NCI-H1092 treated with DMSO at 0.1 percent for 48 hours (cell line): Measurements from ENCODE around the gene CCDC91.
"Not testable (repeated sequence)": the region's sequence is repeated elsewhere in the genome, so short reads cannot be mapped to it uniquely, and the experiment has no call there.

Experiments
- DNase-seq: peaks from one replicate; lab custom pipeline; 2025; lab: John Stamatoyannopoulos, UW

The CCDC91 gene

DNA sequence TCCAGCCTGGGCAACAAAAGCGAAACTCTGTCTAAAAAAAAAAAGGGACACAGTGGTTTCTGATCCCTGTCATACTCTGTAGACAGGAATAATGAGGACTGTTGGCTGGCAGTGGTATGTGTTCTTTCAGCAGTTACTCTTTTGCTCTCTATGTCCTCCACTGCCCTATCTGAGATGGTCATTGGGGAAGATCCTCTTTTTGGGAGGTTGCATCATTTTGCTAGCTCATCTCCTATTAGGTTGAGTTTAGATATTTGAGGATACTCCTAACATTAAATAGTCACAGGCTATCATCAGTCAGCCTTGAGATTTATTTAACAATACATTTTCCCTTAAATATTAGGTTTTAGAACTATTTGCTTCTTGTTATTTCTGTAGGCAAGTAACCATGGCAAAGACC lies 5.9 kb upstream of the CCDC91 start:
- no peak for DNase-seq

DNA sequence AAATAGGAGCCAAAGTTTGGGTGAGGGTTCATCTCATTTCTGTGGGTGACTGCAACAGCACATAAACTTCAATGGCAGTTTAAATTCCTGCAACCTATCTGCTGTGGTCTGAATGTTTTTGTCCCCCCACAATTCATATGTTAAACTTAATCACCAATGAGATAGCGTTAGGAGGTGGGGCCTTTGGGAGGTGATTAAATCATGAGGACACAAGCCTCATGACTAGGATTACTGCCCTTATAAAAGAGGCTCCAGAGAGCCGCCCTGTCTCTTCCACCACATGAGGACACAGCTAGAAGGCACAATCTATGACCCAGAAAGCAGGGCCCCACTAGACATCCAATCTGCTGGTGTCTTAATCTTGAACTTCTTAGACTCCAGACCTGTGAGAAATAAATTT lies 3.8 kb upstream of the CCDC91 start:
- no peak for DNase-seq

DNA sequence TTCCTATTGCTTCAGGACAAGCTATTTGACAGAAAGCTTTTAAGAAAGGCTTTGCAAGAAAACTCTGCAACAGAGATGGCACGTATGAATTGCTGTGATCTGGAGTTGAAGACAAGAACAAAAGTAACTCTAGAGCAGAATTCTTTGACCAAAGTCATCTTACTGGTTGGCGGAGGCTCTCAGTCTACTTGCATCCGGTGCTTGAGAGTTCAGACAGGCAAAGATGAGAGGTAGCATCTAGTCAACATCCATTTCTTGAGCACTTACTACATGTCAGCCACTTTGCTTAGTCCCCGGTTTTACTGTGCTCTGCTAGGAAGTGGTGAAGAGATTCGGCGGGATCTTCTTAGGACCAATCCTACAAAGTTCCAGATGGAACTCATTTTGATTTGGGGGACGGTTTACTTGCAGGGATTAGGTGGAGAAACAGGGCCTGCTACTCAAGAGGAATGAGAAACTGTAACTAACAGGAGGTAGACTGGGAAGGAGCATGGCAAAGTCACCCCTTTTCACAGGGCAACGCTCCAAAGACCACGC lies 404 bp upstream of the CCDC91 start:
- DNase-seq = no peak

DNA sequence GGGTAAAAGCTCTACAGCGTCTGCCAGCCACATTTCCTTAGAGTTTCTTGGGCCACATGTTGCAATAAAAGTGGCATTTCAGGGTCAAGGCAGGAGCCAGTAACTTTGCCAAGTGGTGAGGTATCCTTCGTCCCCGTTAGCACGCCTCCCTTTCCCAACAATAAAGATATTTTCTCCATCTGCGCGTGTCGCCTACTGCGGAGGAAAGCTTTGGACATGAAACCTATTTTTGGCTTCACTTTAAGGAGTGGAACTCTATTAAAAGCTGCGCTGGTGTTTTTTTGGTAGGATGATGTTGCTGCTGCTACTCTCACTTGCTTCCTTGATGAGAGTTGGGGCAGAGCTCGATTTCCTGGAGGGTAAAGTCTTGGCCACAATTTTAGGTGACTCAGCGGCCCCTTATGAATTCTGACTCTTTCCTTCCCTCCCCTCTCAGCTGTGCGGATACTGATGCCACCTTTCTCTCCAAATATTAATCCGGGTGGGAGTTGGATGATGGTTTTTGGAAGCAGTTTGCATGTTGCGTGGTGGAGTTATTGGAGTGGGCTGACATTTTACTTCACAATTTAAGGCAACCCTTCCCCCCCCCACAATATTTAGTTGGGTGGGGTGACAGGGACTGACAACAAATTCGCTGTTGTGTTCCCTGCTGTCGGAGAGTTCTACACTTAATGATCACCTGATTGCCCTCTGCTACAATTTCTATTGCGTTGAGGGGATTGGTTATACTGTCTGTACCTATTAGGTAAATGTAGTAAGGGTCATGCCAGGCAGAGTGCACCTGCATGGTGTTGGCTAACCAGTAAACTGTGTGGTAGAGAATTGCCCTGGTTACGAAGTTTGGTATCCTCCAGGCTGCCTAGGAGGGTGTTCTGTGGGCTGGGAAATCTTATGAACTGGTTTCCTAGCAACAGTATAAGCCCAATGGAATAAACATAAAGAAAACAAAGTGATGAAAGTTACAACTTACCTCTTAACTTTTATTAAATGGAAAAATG lies 1.1 kb downstream of the CCDC91 start:
- no peak for DNase-seq

DNA sequence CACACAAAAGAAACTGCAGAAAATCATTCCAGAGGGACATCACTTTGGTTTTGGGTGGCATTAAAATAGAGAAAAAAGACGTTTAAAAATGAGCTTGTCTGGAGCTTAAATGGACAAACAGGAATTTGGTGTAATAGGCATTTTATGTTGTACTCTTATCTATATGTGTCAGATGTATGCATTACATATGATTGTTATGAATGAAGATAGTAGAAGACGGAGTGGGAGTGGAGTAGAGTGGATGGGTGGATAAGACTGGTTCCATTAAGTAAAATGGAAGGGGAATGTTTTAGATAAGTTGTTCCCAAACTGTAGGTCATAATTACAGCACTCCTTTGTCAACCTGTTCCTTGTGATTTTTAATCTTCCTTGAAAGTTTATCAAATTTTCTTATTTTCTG lies 1.9 kb downstream of the CCDC91 start:
- no peak for DNase-seq

DNA sequence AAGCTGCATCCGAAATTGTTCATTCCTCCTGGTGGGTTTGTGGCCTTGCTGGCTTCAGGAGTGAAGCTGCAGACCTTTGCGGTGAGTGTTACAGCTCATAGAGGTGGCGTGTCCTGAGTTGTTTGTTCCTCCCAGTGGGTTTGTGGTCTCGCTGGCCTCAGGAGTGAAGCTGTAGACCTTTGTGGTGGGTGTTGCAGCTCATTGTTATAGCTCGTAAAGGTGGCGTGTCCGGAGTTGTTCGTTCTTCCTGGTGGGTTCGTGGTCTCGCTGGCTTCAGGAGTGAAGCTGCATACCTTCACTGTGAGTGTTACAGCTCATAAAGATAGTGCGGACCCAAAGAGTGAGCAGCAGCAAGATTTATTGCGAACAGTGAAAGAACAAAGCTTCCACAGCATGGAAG lies 4.4 kb downstream of the CCDC91 start:
- not testable (repeated sequence) for DNase-seq

DNA sequence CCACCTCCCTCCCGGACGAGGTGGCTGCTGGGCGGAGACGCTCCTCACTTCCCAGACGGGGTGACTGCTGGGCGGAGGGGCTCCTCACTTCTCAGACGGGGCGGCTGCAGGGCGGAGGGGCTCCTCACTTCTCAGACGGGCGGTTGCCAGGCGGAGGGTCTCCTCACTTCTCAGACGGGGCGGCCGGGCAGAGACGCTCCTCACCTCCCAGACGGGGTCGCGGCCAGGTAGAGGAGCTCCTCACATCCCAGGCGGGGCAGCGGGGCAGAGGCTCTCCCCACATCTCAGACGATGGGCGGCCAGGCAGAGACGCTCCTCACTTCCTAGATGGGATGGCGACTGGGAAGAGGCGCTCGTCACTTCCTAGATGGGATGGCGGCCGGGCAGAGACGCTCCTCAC lies 10.9 kb downstream of the CCDC91 start:
- DNase-seq = not testable (repeated sequence)

DNA sequence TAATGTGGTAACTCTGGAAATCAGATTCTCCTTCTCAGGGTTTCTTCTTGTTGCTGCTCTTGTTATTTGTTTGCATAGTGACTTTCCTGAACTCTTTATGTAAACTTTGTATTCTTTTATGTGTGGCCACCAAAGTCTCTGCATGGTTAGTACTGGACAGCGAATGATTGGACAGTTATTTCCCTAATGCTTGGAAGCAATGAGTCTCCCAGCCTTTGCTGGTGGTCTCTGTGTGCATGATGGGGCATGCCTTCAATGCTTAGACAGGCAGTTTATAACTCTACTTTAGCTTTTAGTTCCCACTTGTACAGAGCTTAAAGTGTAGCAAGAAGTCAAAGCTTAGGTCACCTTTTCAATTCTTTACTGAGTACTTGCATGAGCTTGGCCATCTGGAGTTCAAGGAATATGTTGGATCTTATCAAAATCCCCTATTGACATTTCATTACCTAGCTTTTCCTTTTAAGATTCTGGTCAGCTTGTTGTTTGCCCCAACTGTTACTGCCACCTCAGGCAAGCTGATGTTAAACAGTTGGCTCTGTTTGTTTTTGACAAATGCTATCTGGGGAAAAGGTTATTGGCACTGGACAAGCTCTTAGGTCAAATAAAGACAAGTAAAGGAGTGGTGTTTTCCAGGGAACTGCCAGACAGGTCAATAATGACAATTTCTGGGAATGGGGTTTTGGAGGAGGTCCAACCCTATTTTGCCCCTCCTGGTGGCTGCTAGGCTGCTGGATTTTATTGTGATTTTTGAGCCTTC lies 12.3 kb downstream of the CCDC91 start:
- DNase-seq = no peak

DNA sequence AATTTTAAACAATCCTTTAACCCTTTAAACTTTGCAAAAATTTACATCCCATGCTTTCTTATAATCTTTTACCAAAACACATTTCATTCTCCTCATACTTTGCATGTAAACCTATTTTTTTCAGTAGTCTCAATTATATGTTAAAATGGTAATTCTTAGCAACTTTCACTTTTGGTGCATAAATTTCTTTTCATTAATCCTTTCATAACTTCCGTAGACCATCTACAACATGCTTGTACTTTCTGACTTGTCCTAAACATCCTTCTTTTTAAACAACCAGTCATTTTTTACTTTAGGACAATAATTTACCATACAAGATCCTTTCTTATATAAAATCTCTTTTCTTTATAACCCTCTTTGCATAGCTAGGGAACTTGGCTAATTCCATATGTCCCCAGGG lies 19.5 kb downstream of the CCDC91 start:
- no peak for DNase-seq

DNA sequence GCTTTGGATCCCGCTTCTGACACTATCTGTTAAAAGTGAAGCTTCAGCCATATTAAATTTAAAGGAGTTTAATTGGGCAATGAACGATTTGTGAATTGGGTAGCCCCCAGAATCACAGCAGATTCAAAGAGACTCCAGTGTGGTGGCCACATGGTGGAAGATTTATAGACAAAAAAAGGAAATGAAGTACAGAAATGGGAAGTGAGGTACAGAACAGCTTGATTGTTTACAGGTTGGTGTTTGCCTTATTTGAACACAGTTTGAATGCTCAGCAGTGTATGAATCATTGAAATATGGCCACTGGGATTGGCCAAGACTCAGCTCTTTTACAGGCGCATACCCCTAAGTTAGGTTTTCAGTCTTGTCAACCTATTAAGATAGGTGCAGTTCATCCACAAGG lies 21.9 kb downstream of the CCDC91 start:
- no peak for DNase-seq

DNA sequence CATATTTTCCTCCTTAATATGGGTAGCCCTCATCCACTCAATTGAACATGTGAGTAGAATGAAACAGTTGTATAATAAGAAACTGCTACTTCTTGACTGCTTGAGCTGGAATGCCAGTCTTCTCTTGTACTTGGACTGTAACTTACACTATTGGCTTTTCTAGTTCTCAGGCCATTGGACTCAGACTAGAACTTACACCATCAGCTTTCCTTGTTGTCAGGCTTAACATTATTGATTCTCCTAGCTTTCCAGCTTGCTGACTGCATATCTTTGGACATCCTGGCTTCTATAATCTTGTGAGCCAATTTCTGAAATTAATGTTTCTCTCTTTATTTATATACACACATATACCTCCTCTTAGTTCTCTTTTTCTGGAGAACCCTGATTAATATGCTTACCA lies 24.8 kb downstream of the CCDC91 start:
- DNase-seq = no peak

DNA sequence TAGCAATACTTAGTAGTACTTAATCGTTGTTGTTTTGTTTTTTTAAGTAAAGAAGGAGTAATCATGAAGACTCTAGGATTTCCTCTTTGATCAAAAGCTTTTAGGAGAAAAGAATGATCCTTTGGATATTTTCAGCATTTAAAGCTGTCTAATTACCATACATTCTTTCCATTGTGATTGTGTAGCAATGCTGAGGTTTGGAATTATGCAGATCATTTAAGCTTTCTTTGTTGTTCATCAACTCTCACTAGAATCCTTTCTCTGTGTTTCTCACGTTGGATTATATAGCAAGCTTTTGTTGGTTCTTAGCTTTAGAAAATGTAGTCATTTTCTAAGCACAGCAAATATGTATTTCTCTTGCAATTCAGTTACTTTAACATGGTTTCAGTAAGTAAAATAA lies 25.8 kb downstream of the CCDC91 start:
- no peak for DNase-seq

DNA sequence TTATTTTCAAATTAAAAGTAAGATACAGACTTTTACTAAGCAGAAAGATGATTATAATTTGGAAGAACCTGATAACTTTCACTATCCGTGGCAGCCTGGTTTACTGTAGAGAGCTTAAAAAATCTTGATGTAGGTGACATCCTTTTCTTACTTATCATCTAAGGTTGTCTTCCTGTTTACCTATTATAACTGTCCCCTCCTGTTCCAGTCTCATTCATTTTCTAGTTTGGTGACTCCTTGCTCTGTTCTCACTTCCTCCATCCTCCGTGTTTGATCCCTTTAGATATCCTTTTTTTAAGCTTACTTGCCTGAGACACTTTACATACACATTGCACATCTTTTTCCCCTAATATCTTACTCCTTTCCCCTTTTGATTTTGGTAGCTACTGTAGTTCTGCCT lies 27.5 kb downstream of the CCDC91 start:
- DNase-seq = no peak

DNA sequence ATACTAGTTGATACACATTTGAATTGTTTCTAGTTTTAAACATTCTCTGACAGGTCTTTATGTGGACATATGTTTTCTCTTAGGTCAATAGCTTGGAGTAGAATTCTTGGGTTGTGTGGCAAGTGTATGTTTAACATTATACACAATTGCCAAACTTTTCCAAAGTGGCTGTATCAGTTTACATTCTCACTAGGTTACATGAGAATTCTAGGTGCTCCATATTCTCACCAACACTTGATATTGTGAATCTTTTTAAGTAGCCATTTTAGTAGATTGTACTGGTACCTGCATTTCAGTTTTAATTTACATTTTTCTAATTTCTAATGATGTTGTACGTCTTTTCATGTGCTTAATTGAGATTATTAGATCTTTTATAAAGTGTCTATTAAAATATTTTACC lies 28.6 kb downstream of the CCDC91 start:
- no peak for DNase-seq

DNA sequence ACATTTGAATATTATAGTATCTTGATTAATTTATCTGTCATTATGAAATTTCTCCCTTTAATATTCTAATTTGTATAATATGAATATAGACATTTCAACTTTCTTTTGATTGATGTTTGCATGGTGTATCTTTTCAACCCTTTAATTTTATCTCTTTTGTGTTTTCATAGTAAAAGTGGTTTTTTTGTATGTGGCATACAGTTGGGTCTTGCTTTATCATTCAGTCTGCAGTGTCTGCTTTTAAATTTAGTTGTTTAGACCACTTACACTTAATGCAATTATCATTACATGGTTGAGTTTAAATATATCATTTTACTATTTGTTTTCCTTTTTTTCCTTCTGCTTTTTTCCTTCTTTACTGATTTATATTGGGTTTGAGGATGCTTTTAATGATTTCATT lies 29.6 kb downstream of the CCDC91 start:
- DNase-seq = no peak

DNA sequence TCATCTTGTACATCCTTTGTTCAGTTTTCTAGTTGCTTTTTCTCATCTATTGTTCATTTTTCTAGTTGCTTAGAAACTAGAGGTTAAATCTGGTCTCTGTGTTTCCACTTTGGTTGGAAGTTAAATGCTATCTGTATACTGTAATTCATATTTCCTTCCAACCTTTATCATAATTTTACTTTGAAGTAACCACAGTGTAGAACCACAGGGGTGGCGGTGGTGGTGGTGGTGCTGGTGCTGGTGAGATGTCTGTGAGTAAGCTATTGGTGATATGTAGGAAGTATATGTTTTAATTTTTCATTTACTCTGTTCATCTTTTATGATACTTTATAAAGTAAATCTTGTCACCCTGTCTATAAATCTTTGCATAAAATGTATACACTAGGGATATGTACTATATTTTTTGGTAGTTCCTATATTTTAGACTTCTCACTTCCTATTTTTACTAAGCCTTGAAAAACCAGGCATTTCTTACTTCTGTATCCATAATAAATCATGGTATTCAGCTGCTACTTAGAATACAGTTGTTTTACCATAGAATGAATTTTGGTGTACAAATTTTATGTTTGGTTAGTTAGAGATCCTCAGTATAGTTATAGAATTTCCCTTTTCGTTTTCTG lies 31.9 kb downstream of the CCDC91 start:
- DNase-seq = no peak

DNA sequence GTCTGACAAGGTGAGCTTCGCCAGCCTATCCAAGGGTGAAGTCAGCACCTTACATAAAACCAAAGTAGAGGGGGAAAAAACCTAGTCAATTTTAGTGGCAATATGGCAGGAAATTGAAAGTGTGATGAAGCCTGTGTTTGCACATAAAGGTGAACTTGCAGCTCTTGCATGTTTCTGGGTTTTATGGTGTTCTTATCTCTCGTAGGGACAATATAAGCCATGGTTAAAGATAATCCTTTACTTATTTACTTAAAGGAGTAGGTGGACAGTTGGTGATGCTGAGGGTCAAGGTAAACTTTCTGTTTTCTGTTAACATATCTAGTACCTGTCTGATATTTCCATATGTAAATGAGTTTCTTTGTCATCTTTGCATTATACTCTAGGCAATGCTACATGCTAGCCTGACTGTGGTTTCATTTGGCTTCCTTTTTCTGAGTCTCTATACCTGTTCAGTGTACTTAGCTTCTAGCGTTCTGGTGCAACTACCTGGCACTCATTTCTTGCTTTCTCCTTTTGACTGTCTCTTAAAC lies 32.8 kb downstream of the CCDC91 start:
- DNase-seq = no peak

DNA sequence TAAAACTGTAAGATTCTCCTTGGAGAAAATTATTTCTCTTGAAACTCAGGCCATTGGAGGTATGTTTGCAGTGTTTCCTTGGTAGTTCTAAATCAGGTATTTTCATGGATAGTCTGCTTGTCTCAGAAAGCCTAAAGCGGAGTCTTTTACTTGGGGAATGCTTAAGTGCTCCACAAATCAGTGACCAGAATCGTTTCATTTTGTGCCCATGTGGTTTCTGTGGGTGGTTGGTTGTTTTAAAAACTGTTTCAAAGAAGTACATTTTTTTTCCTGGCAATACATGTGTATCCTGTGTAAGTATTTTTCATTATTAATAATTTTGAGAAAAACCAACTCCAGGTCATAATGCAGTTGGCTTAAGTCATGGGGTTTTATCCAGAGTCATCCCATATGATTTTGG lies 33.6 kb downstream of the CCDC91 start:
- DNase-seq = no peak

DNA sequence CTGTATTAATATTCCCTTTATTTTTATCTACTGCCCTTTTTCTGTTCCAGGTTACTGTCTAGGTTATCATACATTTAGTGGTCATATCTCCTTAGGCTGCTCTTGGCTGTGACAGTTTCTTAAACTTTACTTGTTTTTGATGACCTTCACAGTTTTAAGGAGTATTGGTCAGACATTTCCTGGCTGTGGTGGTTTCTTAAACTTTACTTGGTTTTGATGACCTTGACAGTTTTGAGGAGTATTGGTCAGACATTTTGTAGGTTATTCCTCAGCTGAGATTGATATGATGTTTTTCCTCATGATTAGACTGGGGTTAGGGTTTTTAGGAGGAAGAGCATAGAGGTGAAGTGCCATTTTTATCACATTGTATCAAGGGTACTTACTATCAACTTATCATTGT lies 36.4 kb downstream of the CCDC91 start:
- DNase-seq = no peak

DNA sequence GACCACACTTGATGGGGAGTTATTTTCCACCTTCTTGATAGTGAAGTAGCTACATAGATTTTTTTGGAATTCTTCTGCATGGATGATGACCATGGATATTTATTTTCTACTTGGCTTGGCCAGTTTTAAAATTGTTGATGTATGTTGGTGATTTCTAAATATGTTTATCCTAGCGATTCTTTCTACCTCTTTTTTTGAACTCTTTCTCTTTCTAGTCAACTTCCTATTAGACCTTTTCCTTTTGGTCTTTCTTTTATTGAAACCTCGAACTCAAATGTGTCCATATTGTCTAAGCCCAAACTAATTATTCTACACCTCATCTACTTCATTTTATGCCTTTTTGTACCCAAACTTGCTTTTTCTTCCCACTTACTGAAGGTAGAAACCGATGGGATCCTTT lies 37.0 kb downstream of the CCDC91 start:
- no peak for DNase-seq

DNA sequence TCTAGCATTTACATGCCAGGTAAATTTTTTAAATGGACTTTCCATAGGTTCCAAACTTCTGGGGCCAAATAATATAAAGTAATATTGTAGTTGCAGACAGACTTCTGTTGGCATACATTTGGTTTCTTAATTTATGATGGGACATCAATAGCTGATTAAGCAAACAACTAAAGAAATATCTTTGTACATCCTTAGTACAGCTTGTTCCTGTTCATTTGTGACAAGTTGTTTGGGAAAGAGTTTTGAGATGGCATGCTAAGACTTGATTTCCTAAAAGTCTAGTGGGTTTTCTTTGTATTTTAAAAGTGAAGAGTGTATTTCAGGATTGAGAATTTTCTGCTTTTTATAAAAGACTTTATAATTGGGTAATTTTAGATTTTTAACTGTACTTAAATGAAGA lies 41.0 kb downstream of the CCDC91 start:
- DNase-seq = no peak

DNA sequence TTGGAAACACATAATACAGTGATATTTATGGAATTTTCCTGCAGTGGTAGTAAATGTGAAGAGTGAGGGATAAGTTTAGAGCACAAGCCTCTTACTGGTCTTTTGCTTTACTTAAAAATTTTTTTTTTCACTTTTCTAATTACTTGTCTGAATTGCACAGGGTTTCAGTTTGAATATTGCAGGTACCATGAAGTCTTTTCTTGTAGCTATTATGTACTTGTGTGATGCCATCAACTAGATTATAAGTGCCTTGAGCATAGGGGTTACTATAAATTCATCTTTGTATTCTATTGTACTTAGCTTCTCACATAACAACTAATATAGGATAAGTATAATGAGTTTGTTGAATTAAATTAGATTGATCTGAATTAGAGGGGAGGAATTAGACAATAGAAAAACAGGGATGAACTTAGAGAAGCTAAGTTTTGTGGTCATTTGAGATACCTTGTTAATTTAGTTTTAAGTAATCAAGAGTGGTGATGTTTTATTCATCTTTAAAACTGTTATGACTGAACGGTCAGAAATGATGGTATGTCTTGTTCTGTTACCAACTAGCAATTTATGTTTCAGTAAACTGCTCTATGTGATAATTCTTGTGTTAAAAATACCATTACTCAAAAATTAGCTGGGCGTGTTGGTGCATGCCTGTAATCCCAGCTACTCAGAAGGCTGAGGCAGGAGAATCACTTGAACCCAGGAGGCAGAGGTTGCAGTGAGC lies 42.1 kb downstream of the CCDC91 start:
- DNase-seq = no peak
